Measurements from ENCODE around the gene ABHD2.
"Not testable (repeated sequence)": the region's sequence is repeated elsewhere in the genome, so short reads cannot be mapped to it uniquely, and the experiment has no call there.

Gene ABHD2

GRCh38 chr15:89141159-89141558 lies 52.9 kb downstream of the ABHD2 start:
- DNase-seq = not testable (repeated sequence)

GRCh38 chr15:89141885-89142284 lies 53.6 kb downstream of the ABHD2 start:
- DNase-seq = no peak

DNA sequence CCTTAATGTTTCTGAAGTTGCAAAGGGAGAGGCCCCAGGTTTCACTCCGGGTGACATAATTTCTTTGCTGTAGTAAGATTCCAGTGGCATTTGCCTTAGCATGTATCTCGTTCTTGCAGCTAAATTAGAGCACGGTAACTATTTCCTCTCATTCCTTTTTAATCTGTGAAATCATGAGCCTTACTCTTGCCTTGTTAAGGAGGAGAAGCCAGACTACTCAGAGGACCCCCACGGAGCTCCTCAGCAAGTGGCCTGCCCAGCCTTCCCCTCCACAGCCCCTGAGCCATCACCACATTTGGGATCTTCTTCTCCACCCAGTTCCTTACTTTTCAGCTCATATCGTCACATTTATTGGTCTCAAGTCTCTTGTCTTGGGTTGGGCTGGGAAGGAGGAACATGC lies 54.2 kb downstream of the ABHD2 start:
- DNase-seq = no peak

GRCh38 chr15:89143503-89144162 lies 55.4 kb downstream of the ABHD2 start:
- DNase-seq = no peak

DNA sequence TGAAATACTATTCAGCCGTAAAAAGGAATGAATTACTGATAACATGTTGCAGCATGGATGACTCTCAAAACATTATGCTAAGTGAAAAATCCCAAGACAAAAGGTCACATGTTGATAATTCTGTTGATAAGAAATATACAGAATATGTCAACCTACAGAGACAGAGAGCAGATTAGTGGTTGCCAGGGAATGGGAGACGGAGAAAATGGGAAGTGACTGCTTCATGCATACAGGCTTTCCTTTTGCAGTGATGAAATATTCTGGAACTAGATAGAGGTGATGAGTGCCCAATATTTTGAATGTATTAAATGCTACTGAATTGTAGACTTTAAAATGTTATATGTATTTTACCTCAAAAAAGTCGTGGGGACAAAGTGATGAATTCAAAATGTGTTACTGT lies 56.2 kb downstream of the ABHD2 start:
- no peak for DNase-seq

DNA sequence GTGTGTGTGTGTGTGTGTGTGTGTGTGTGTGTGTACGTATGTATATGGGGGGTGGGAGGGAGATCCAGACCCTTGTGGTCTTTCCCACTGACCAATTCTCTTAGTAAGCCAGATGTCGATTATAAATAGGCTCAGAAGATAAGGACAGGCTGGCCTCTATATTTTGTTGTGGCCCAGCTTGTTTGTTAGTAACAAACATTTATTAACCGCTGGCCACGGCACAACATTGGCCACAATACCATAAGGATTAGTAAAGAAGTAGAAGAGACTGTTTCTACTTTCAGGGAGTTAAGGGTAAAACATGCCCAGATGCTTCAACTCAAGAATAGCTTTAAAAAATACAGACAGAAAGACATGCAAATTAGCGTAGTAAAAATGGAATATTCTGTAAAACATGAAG lies 58.1 kb downstream of the ABHD2 start:
- DNase-seq = no peak

DNA sequence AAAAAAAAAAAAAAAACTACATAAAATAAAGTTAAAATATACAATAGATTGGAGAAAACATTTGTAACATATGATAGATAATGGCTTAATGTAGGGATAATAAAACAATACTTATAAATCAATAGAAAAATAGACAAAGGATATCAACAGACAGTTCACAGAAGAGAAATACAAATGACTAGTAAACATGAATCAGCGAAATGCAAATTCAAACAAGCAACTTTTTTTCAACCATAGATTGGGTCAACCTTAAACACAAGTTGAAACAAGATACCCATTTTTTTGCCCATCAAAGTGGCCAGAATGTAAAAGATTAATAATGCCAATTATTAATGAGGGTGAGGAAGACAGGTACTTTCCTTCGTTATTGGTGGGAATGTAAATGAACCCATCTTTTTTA lies 59.9 kb downstream of the ABHD2 start:
- DNase-seq = no peak

GRCh38 chr15:89149501-89150101 lies 61.3 kb downstream of the ABHD2 start:
- DNase-seq = no peak

- DNase-seq = no peak
Observed at GRCh38 chr15:89150287-89150686, 62.0 kb downstream of the ABHD2 start.

GRCh38 chr15:89150762-89151664 lies 62.8 kb downstream of the ABHD2 start:
- no peak for DNase-seq

GRCh38 chr15:89155122-89155521 lies 66.9 kb downstream of the ABHD2 start:
- no peak for DNase-seq

DNA sequence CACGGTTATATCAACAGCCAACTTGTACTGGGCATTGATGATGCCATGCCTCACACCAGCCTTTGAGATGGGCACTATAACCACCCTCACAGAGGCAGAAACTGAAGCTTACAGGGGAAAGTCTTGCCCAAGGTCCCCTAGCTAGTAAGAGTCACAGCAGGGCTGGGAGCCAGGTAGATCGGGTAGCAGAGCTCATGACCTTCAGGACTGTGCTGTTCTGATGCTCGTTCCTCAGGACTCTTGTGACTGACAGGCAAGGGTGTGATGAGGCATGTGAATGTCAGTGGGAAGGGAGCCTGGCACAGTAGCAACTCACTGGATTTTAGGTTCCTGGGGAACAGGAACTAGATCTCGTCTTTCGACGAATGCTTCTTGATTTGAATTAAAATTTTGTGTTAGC lies 67.4 kb downstream of the ABHD2 start:
- no peak for DNase-seq

DNA sequence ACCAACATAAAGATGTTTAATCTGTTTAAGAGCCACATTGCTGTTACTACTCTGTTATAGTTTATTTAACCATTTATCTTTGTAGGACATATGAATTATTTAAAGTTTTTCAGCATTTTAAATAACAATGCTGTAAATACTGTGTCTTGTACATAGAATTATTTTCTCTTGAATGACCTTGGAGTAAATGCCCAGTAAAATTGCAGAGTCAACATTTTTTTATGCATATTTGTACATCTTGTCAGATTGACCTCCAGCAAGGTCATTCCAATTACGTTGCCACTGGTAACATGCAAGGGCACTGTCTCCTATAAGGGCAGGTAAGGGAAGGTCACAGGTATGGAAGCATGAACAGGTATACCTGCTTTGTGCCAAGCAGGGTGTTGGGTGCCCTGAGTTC lies 68.8 kb downstream of the ABHD2 start:
- DNase-seq = no peak

GRCh38 chr15:89157918-89158564 lies 69.8 kb downstream of the ABHD2 start:
- DNase-seq = no peak

- DNase-seq = no peak
Observed at GRCh38 chr15:89161666-89162065, 73.4 kb downstream of the ABHD2 start.

DNA sequence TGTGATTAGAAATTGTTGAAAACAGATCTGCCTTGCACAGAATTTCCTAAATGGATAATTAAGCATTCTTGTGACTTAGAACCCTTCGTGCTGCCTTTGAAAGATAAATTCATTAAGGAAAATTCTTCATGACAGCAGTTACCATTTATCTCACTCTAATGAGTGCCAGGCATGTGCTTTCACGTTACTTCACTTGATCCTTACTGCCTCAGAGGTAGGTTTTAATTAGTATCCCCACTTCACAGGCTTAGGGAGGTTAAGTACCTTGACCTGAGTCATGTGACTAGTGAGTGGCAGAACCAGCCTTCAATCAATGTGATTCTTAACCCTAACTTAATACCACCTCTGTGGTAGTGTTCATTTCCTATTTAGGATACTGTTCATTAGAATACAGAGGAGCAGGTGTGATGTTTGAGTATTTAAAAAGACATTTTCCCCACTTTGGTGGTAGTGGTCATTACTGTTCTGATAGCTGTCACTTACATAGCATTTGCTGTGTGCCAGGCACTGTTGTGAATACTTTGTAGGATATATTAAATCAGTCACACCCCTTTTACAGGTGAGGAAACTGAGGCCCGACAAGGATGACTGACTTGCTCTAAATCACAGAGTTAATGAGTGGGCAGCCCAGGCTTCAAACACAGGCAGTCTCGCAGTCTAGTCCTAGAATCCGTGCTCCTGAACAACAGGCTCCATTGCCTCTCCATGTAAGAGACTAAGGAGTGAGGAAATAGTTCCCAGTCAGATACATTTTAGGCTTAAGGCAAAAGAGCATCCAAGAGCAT lies 75.2 kb downstream of the ABHD2 start:
- DNase-seq = no peak

GRCh38 chr15:89164712-89165211 lies 76.5 kb downstream of the ABHD2 start:
- DNase-seq = no peak

DNA sequence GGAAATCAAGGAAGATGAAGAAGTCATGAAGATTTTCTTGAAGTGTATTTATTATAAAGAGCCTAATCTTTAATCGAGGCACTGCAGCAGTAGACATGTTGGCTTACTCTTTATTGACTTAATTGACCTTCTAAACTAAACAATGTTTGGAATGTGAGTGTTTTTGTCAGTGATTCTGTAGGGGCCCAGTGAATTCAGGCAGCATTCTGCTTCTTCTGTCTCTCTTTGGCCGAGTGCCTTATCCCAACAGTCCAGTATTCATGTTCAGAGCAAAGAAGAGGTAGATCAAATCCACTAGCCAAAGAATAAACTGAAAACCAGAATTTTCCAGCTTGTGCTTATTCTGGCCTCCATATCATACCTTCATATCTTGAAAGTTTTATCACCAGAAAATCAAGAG lies 77.4 kb downstream of the ABHD2 start:
- no peak for DNase-seq

- no peak for DNase-seq
Observed at GRCh38 chr15:89167267-89168176, 79.3 kb downstream of the ABHD2 start.

DNA sequence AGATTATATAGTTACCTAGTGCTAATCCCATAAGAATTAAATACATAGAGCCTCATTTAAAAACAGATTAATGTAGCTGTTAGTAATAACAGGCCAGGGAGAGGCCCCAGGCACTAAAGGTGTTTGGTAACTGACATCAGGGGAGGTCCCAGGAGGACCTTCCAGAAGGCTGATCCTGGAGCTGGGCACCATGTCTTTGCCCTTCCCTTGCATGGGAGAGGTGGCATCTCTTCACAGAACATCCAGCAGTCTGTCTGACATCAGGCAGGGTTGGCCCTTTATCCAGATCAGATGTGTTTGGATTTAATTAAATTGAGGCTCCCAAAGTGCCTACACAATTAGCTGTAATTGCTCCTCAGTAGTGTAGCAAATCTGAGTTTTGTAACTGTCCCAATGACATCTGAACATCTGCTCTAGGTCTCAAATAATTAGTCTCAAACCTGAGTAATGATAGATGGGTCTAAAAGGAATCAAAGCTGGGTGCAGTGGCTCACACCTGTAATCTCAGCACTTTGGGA lies 80.1 kb downstream of the ABHD2 start:
- DNase-seq = no peak

GRCh38 chr15:89170364-89170763 lies 82.1 kb downstream of the ABHD2 start:
- DNase-seq = no peak
